ENCODE data around the gene ADORA1.

The ADORA1 gene

GRCh38 chr1:203095061-203095690 is 32.4 kb upstream of the ADORA1 start:
- DNase-seq: no peak

- no peak for DNase-seq
Measured at GRCh38 chr1:203096566-203096965, 31.0 kb upstream of the ADORA1 start.

- no peak for DNase-seq
Measured at GRCh38 chr1:203097001-203097400, 30.5 kb upstream of the ADORA1 start.

- no peak for DNase-seq
Measured at GRCh38 chr1:203098445-203098844, 29.1 kb upstream of the ADORA1 start.

- DNase-seq: no peak
Measured at GRCh38 chr1:203098914-203099520, 28.5 kb upstream of the ADORA1 start.

GRCh38 chr1:203099805-203100515 is 27.6 kb upstream of the ADORA1 start:
- DNase-seq: no peak

- no peak for DNase-seq
Measured at GRCh38 chr1:203100516-203100869, 27.0 kb upstream of the ADORA1 start.

GRCh38 chr1:203101813-203102634 is 25.5 kb upstream of the ADORA1 start:
- no peak for DNase-seq

GRCh38 chr1:203103216-203103615 is 24.3 kb upstream of the ADORA1 start:
- no peak for DNase-seq

- DNase-seq: no peak
Measured at GRCh38 chr1:203103829-203104495, 23.6 kb upstream of the ADORA1 start.

- no peak for DNase-seq
Measured at GRCh38 chr1:203104789-203105390, 22.6 kb upstream of the ADORA1 start.

GRCh38 chr1:203112475-203112874 is 15.1 kb upstream of the ADORA1 start:
- no peak for DNase-seq

- no peak for DNase-seq
Measured at GRCh38 chr1:203113308-203113707, 14.2 kb upstream of the ADORA1 start.

GRCh38 chr1:203114202-203114601 is 13.3 kb upstream of the ADORA1 start:
- DNase-seq: no peak

GRCh38 chr1:203116091-203116820 is 11.3 kb upstream of the ADORA1 start:
- DNase-seq: no peak

GRCh38 chr1:203117611-203118575 is 9.6 kb upstream of the ADORA1 start:
- DNase-seq: peak; percentile 31 to 53

GRCh38 chr1:203120325-203121153 is 7.0 kb upstream of the ADORA1 start:
- DNase-seq: no peak

- no peak for DNase-seq
Measured at GRCh38 chr1:203121186-203122015, 6.1 kb upstream of the ADORA1 start.

- no peak for DNase-seq
Measured at GRCh38 chr1:203122159-203122558, 5.4 kb upstream of the ADORA1 start.
